Spleen (tissue), 11 donors: ENCODE measurements around the gene EIF4E. TPM values are rescaled to one million over a fixed set of nuclear protein-coding genes. Genes with fewer than 3 reads are reported as not detected.

Source experiments
- DNase-seq: peaks from one replicate; pipeline ENCODE4 v3.0.0-alpha.2; 2020
- H3K27ac ChIP-seq, 8 donors: fragments of 200-600 bp; sonication (generic) in 7 of 8; 1 replicate in 4 of 8; 2 replicates in 4 of 8; pipeline versions ENCODE4 v1.5.0 to v1.8.0; 2016 to 2021; ENCODE audit warnings: inconsistent platforms in 4 of 8, mild to moderate bottlenecking in 4 of 8, moderate library complexity in 1 of 8
- H3K27me3 ChIP-seq, 7 donors: fragments of 200-600 bp; sonication (generic) in 6 of 7; replicated peaks in 1 of 7; 1 replicate in 4 of 7; 2 replicates in 3 of 7; pipeline versions ENCODE4 v1.5.0 to v1.8.0; 2016 to 2021; ENCODE audit warnings: inconsistent platforms in 3 of 7, mild to moderate bottlenecking in 1 of 7
- H3K36me3 ChIP-seq, 6 donors: fragments of 200-600 bp; sonication (generic) in 5 of 6; 1 replicate in 4 of 6; 2 replicates in 2 of 6; pipeline versions ENCODE4 v1.5.0 to v1.8.0; 2016 to 2021; ENCODE audit warnings: inconsistent platforms in 2 of 6
- H3K4me1 ChIP-seq, 6 donors: fragments of 200-600 bp; sonication (generic) in 5 of 6; 1 replicate in 3 of 6; 2 replicates in 3 of 6; pipeline versions ENCODE4 v1.5.0 to v1.8.0; 2016 to 2021; ENCODE audit warnings: inconsistent platforms in 3 of 6
- H3K4me3 ChIP-seq, 8 donors: fragments of 200-600 bp; sonication (generic) in 7 of 8; 1 replicate in 4 of 8; 2 replicates in 4 of 8; pipeline versions ENCODE4 v1.5.0 to v1.8.0; 2016 to 2021; ENCODE audit warnings: inconsistent platforms in 4 of 8, mild to moderate bottlenecking in 4 of 8, moderate library complexity in 2 of 8
- H3K9me3 ChIP-seq, 8 donors: fragments of 200-600 bp; sonication (generic) in 7 of 8; 1 replicate in 4 of 8; 2 replicates in 4 of 8; pipeline versions ENCODE4 v1.5.0 to v1.8.0; 2016 to 2021; ENCODE audit warnings: inconsistent platforms in 4 of 8
- POLR2A ChIP-seq, 3 donors: fragments of 450-650 bp; IDR thresholded peaks; one replicate each; pipeline ENCODE4 v1.5.1; 2017; ENCODE audit warnings: antibody characterized with exemption in 3 of 3, mild to moderate bottlenecking in 1 of 3
- POLR2AphosphoS5 ChIP-seq, 3 donors: sonication (generic); formaldehyde crosslinking; IDR thresholded peaks; one replicate each; pipeline ENCODE4 v1.5.1; 2017; ENCODE audit warnings: antibody characterized with exemption in 3 of 3
- WGBS, 5 donors: extraction: QIAGEN DNeasy Blood & Tissue Kit in 3 of 5; methylation state at CpG; one replicate each; pipeline versions ENCODE4 v1.1.5 to v1.1.7; 2013 to 2018; 5-methylcytosine and 5-hydroxymethylcytosine counted together
- intact Hi-C: fragments of 100-400 bp; cut with DNase I; formaldehyde crosslinking; loops from one replicate; pipeline ENCODE4 v1.15.0; 2023; ENCODE audit warnings: low total_unique reads
- polyA plus RNA-seq, 3 donors: library from polyadenylated mRNA; stranded (reverse); fragments of 200-250 nt; gene quantifications; one replicate each; pipeline ENCODE4 v1.2.1, GENCODE V29; 2013
- total RNA-seq, 7 donors: library from RNA; depleted of rRNA in 3 of 7; stranded (reverse); fragments of >200 nt in 3 of 7; fragmentation: NEBNext Ultra II Directional in 4 of 7; extraction: Animal tissue kit (Norgen Biotek cat#: 25700) in 4 of 7; gene quantifications; one replicate each; pipeline versions ENCODE4 v1.1.0 to v1.2.1, GENCODE V29; 2016 to 2021
- TF ChIP-seq, protein P1 (sequence below), 11 experiments: fragments of 200-600 bp in 7 of 11; fragments of 450-650 bp in 4 of 11; sonication (generic) in 4 of 11; IDR thresholded peaks in 8 of 11; conservative IDR thresholded peaks in 3 of 11; 1 replicate in 7 of 11; 2 replicates in 4 of 11; pipeline versions ENCODE4 v1.4.0 to v1.8.0; 2016 to 2021; ENCODE audit warnings: antibody characterized with exemption in 11 of 11, inconsistent platforms in 4 of 11, mild to moderate bottlenecking in 1 of 11
- donor health status: healthy with polysubstance abuse.
- donor health status: DM: no; HTN: no; CAD: no; lungs with moderate emphysema.
- donor health status: DM: no; HTN: no; CAD: no.
- donor health status: Bipolar disorder and iron deficiency.
- donor health status: healthy.
- donor health status: DM: no; HTN: no; CAD: no.
- donor health status: DM: yes; HTN: yes; CAD: no.

EIF4E gene
- total and polyA plus RNA-seq, 10 donors = 14.4 to 86.5 (median 64.9) TPM

DNA sequence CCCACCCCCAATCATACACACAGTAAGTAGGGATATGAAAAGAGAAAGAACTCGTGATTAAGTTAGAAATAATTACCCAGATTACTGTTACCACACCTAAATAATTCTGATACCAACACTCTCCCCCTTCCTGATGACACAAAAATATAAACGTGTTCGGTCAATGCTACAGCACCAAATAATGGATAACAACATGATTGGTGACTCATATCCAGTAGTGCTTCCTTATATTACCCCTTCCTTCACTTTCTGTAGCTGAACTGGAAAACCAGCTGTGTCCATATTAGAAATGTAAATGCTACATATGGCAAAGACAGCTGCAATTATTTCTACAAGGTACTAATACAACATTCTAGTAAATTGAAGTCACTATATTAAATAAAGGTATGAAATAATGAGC lies 20.8 kb downstream of the EIF4E start:
- Histone ChIP-seq H3K9me3 (no peaks in the 10 kb centered on the region), H3K4me3 (no peak overlapping the region), H3K27ac (no peak overlapping the region), H3K36me3 (peaks cover 0 to 7% (median 2%) of the 10 kb centered on the region in 6 donors), H3K4me1 (peaks cover 9 to 99% (median 45%) of the 10 kb centered on the region in 6 donors), H3K27me3 (no peaks in the 10 kb centered on the region)
- WGBS, 5 donors = 73 to 77% (median 75%) methylated on average over 3 of the region's 3 CpGs
- intact Hi-C loops = no loop called here
- DNase-seq = no peak
- TF ChIP-seq POLR2AphosphoS5 (IDR thresholded peaks at IDR 0.05) (no peak), POLR2A (IDR thresholded peaks at IDR 0.05) (no peak)
- TF ChIP-seq, protein P1, sequence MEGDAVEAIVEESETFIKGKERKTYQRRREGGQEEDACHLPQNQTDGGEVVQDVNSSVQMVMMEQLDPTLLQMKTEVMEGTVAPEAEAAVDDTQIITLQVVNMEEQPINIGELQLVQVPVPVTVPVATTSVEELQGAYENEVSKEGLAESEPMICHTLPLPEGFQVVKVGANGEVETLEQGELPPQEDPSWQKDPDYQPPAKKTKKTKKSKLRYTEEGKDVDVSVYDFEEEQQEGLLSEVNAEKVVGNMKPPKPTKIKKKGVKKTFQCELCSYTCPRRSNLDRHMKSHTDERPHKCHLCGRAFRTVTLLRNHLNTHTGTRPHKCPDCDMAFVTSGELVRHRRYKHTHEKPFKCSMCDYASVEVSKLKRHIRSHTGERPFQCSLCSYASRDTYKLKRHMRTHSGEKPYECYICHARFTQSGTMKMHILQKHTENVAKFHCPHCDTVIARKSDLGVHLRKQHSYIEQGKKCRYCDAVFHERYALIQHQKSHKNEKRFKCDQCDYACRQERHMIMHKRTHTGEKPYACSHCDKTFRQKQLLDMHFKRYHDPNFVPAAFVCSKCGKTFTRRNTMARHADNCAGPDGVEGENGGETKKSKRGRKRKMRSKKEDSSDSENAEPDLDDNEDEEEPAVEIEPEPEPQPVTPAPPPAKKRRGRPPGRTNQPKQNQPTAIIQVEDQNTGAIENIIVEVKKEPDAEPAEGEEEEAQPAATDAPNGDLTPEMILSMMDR (IDR thresholded peaks at IDR 0.05 in 8 of 11, conservative IDR thresholded peaks at IDR 0.05 in 3 of 11) = no peak

DNA sequence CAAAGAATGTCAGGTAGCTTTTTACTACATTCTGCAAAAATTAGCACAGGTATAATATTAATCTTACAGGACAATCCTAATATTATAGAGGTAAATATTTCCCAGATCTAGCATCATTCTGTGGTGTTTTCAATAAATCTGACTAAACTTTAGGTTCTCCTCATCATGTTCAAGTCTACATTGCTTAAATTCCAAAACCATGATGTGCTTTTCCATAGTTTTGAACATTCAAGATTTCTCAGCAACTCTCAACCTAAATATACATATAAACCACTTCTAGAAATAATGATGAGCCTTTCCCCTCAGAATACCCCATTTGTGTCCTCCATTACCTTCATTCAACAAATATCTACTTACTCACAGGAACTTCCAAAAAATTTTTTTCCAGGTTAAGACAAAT lies 23.1 kb downstream of the EIF4E start:
- H3K4me1 ChIP-seq = peaks cover 9 to 81% (median 34%) of the 10 kb centered on the region in 6 donors
- peaks cover 0 to 20% (median 14%) of the 10 kb centered on the region in 6 donors for H3K36me3 ChIP-seq
- no peak overlapping the region for H3K27ac ChIP-seq
- TF ChIP-seq, protein P1 (IDR thresholded peaks at IDR 0.05 in 8 of 11, conservative IDR thresholded peaks at IDR 0.05 in 3 of 11) = no peak
- no peak for TF ChIP-seq POLR2A (IDR thresholded peaks at IDR 0.05)
- TF ChIP-seq POLR2AphosphoS5 (IDR thresholded peaks at IDR 0.05) = no peak
- H3K9me3 ChIP-seq = no peaks in the 10 kb centered on the region
- no peak for DNase-seq
- H3K4me3 ChIP-seq = no peak overlapping the region
- H3K27me3 ChIP-seq = no peaks in the 10 kb centered on the region
- intact Hi-C loops = no loop called here

GRCh38 chr4:98905297-98905696 lies 23.6 kb downstream of the EIF4E start:
- Histone ChIP-seq H3K27me3 (no peaks in the 10 kb centered on the region), H3K9me3 (no peaks in the 10 kb centered on the region), H3K36me3 (peaks cover 0 to 25% (median 19%) of the 10 kb centered on the region in 6 donors), H3K27ac (no peak overlapping the region), H3K4me1 (peaks cover 9 to 76% (median 29%) of the 10 kb centered on the region in 6 donors), H3K4me3 (no peak overlapping the region)
- 94 to 99% (median 97%) methylated on average over 3 of the region's 3 CpGs for WGBS, 5 donors
- TF ChIP-seq, protein P1 (IDR thresholded peaks at IDR 0.05 in 8 of 11, conservative IDR thresholded peaks at IDR 0.05 in 3 of 11) = no peak
- TF ChIP-seq POLR2A (IDR thresholded peaks at IDR 0.05) = no peak
- no peak for TF ChIP-seq POLR2AphosphoS5 (IDR thresholded peaks at IDR 0.05)
- intact Hi-C loops = no loop called here
- no peak for DNase-seq

GRCh38 chr4:98903963-98904362 lies 25.0 kb downstream of the EIF4E start:
- Histone ChIP-seq H3K4me3 (no peak overlapping the region), H3K27ac (no peak overlapping the region), H3K27me3 (no peaks in the 10 kb centered on the region), H3K4me1 (peaks cover 0 to 62% (median 20%) of the 10 kb centered on the region in 6 donors), H3K9me3 (no peaks in the 10 kb centered on the region), H3K36me3 (peaks cover 0 to 38% (median 22%) of the 10 kb centered on the region in 6 donors)
- 87 to 97% (median 90%) methylated on average over 5 of the region's 5 CpGs for WGBS, 5 donors
- intact Hi-C loops = no loop called here
- TF ChIP-seq, protein P1 (IDR thresholded peaks at IDR 0.05 in 8 of 11, conservative IDR thresholded peaks at IDR 0.05 in 3 of 11) = no peak
- no peak for TF ChIP-seq POLR2A (IDR thresholded peaks at IDR 0.05)
- no peak for TF ChIP-seq POLR2AphosphoS5 (IDR thresholded peaks at IDR 0.05)
- no peak for DNase-seq
